Neuronal stem cell (in vitro differentiated cells): Measurements from ENCODE around the gene SDF2L1.
A peak's percentile ranks its signal among the peaks of the same experiment; 100 is the strongest.

Experiments
- DNase-seq: peaks from one replicate; pipeline ENCODE4 v3.0.0-alpha.2; 2013; ENCODE audit warnings: low spot score
- H2AFZ ChIP-seq: one replicate; pipeline ENCODE4 v1.6.1; 2013; ENCODE audit warnings: mild to moderate bottlenecking, low read length, inconsistent platforms
- H2AK5ac ChIP-seq: 2 replicates; pipeline ENCODE4 v1.6.1; 2013; ENCODE audit warnings: low read depth, mild to moderate bottlenecking, inconsistent platforms, low read length, moderate library complexity, mixed read lengths
- H2BK120ac ChIP-seq: 2 replicates; pipeline ENCODE4 v1.6.1; 2013; ENCODE audit warnings: low read depth, mild to moderate bottlenecking, inconsistent platforms, low read length, moderate library complexity, mixed read lengths
- H2BK12ac ChIP-seq: one replicate; pipeline ENCODE4 v1.6.1; 2013; ENCODE audit warnings: low read length, inconsistent platforms
- H2BK15ac ChIP-seq: 2 replicates; pipeline ENCODE4 v1.6.1; 2013; ENCODE audit warnings: mild to moderate bottlenecking, low read length, inconsistent platforms, mixed read lengths
- H2BK5ac ChIP-seq: one replicate; pipeline ENCODE4 v1.6.1; 2013; ENCODE audit warnings: inconsistent platforms, mild to moderate bottlenecking, low read length, moderate library complexity
- H3K14ac ChIP-seq: one replicate; pipeline ENCODE4 v1.6.1; 2013; ENCODE audit warnings: low read length, inconsistent platforms
- H3K18ac ChIP-seq: 2 replicates; pipeline ENCODE4 v1.6.1; 2013; ENCODE audit warnings: low read length, inconsistent platforms
- H3K23ac ChIP-seq: 2 replicates; pipeline ENCODE4 v1.6.1; 2013; ENCODE audit warnings: low read depth, mild to moderate bottlenecking, mixed read lengths, low read length, inconsistent platforms; ENCODE audit not compliant: poor library complexity
- H3K27ac ChIP-seq: replicated peaks from 3 replicates; pipeline ENCODE4 v1.5.1; 2013; ENCODE audit warnings: low read length, inconsistent platforms
- H3K27me3 ChIP-seq, 3 experiments: 2 replicates each; pipeline ENCODE4 v1.6.1; 2013; ENCODE audit warnings: low read length in 3 of 3, mild to moderate bottlenecking in 2 of 3, inconsistent platforms in 1 of 3, low read depth in 1 of 3, mixed read lengths in 1 of 3, moderate library complexity in 1 of 3; ENCODE audit not compliant: control insufficient read depth in 3 of 3, insufficient read depth in 3 of 3
- H3K36me3 ChIP-seq, 2 donors: replicated peaks in 1 of 2; 2 replicates each; pipeline ENCODE4 v1.6.1; 2013; ENCODE audit warnings: low read length in 2 of 2; ENCODE audit not compliant: control insufficient read depth in 2 of 2, insufficient read depth in 2 of 2
- H3K4ac ChIP-seq: 2 replicates; pipeline ENCODE4 v1.6.1; 2013; ENCODE audit warnings: inconsistent platforms, mild to moderate bottlenecking, low read length, moderate library complexity
- H3K4me1 ChIP-seq, 2 donors: 1 replicate in 1 of 2; 2 replicates in 1 of 2; pipeline ENCODE4 v1.6.1; 2013; ENCODE audit warnings: low read length in 2 of 2, low read depth in 1 of 2; ENCODE audit not compliant: control insufficient read depth in 2 of 2, insufficient read depth in 1 of 2
- H3K4me2 ChIP-seq: one replicate; pipeline ENCODE4 v1.6.1; 2013; ENCODE audit warnings: mild to moderate bottlenecking, low read length, inconsistent platforms; ENCODE audit not compliant: insufficient read depth, poor library complexity, severe bottlenecking
- H3K4me3 ChIP-seq, 2 donors: 2 replicates each; pipeline ENCODE4 v1.5.1; 2013; ENCODE audit warnings: low read length in 2 of 2, mild to moderate bottlenecking in 2 of 2, inconsistent platforms in 1 of 2, moderate library complexity in 1 of 2
- H3K79me1 ChIP-seq: one replicate; pipeline ENCODE4 v1.6.1; 2013; ENCODE audit warnings: low read depth, mild to moderate bottlenecking, inconsistent platforms, low read length, moderate library complexity
- H3K9ac ChIP-seq: one replicate; pipeline ENCODE4 v1.6.1; 2013; ENCODE audit warnings: mild to moderate bottlenecking, low read depth, low read length, inconsistent platforms; ENCODE audit not compliant: poor library complexity
- H3K9me3 ChIP-seq, 2 donors: replicated peaks in 1 of 2; 2 replicates each; pipeline versions ENCODE3 to v1.6.1; 2013; ENCODE audit warnings: low read length in 2 of 2, mild to moderate bottlenecking in 2 of 2, inconsistent platforms in 1 of 2, low read depth in 1 of 2, mixed read lengths in 1 of 2, moderate library complexity in 1 of 2; ENCODE audit not compliant: control insufficient read depth in 2 of 2, insufficient read depth in 1 of 2
- H4K8ac ChIP-seq: one replicate; pipeline ENCODE4 v1.6.1; 2013; ENCODE audit warnings: low read depth, mild to moderate bottlenecking, inconsistent platforms, low read length, moderate library complexity
- H4K91ac ChIP-seq: one replicate; pipeline ENCODE4 v1.6.1; 2013; ENCODE audit warnings: low read length, low read depth, mild to moderate bottlenecking, inconsistent platforms; ENCODE audit not compliant: poor library complexity
- WGBS, 2 donors: extraction: QIAGEN DNeasy Blood & Tissue Kit; methylation state at CpG; one replicate each; pipeline ENCODE4 v1.1.7; 2013; ENCODE audit warnings: missing lambda C conversion rate in 2 of 2, mixed read lengths in 1 of 2; ENCODE audit not compliant: insufficient read length in 2 of 2, insufficient replicate concordance in 1 of 2; ENCODE audit errors: extremely low coverage in 2 of 2; 5-methylcytosine and 5-hydroxymethylcytosine counted together

SDF2L1 gene

DNA sequence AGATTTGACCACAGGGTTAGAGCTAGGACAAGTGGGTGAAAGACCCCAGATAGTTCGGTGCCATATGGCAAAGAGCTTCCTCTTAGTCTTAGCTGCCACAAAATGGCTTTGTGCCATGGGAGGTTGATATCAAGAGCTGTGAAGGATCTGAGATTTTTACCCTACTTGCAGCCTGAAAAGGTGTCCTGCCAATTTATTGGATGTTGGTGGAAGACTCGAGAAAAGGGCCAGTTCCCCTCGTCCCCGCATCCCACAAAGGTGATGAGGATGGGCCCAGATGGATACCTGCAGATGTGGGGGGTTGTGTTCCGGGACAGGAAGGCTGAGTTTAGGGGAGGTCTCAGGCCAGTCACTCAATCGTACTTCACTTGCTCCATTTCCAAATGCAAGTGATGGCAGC, 39.5 kb upstream of the SDF2L1 start:
- Histone ChIP-seq H3K9me3 (no peaks in the 10 kb centered on the region), H3K27me3 (no peaks in the 10 kb centered on the region)

DNA sequence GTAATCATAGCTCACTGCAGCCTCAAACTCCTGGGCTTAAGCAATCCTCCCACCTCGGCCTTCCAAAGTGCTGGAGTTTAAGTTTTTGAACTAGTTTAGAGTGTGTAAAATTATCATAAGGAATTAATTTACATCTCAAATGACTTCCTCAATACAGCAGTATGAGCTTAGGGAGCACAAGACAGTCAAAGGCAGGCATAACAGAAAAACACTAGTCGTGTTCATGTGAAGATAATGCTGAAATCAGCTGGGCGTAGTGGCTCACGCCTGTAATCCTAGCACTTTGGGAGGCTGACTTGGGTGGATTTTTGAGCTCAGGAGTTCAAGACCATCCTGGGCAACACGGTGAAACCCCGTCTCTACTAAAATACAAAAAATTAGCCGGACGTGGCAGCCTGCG, 38.1 kb upstream of the SDF2L1 start:
- Histone ChIP-seq H3K27me3 (no peaks in the 10 kb centered on the region), H3K36me3 (peaks cover 3 to 43% of the 10 kb centered on the region in 2 donors), H3K4me3 (no peak overlapping the region), H2AK5ac (no peak overlapping the region), H2BK12ac (no peak overlapping the region), H4K8ac (no peak overlapping the region), H2BK5ac (no peak overlapping the region), H3K4me2 (no peak overlapping the region), H3K9me3 (no peaks in the 10 kb centered on the region), H2BK120ac (no peak overlapping the region), H3K18ac (no peak overlapping the region), H3K9ac (no peak overlapping the region), H4K91ac (no peak overlapping the region), H3K4ac (no peak overlapping the region), H3K23ac (no peak overlapping the region), H3K79me1 (peaks cover 21% of the 10 kb centered on the region), H3K27ac (no peak overlapping the region), H3K4me1 (no peaks in the 10 kb centered on the region), H3K14ac (no peak overlapping the region), H2BK15ac (no peak overlapping the region), H2AFZ (no peak overlapping the region)
- no CpG with 5 or more reads among the region's 9 CpGs for WGBS, 2 donors
- DNase-seq = no peak

More for the DNA sequence above, 39.5 kb upstream of the SDF2L1 start:
- Histone ChIP-seq H3K36me3 (peaks cover 3 to 46% of the 10 kb centered on the region in 2 donors), H2BK12ac (no peak overlapping the region), H3K4me1 (no peaks in the 10 kb centered on the region), H2BK5ac (no peak overlapping the region), H4K8ac (no peak overlapping the region), H2AFZ (no peak overlapping the region), H3K4me2 (no peak overlapping the region), H3K18ac (no peak overlapping the region), H3K14ac (no peak overlapping the region), H3K9ac (no peak overlapping the region), H3K4me3 (peak overlapping the region in 1 of 2 donors; percentile 58), H2BK120ac (no peak overlapping the region), H3K27ac (no peak overlapping the region), H3K23ac (peak overlapping the region; percentile 90), H3K4ac (no peak overlapping the region), H2BK15ac (no peak overlapping the region), H4K91ac (no peak overlapping the region), H3K79me1 (peaks cover 21% of the 10 kb centered on the region), H2AK5ac (no peak overlapping the region)
- DNase-seq = no peak
- no CpG with 5 or more reads among the region's 6 CpGs for WGBS, 2 donors

GRCh38 chr22:21605887-21606564, 36.1 kb upstream of the SDF2L1 start:
- Histone ChIP-seq H3K23ac (no peak overlapping the region), H2BK12ac (no peak overlapping the region), H3K4me1 (no peaks in the 10 kb centered on the region), H3K27me3 (no peaks in the 10 kb centered on the region), H2BK120ac (no peak overlapping the region), H2AK5ac (no peak overlapping the region), H3K9ac (no peak overlapping the region), H2BK5ac (no peak overlapping the region), H3K18ac (no peak overlapping the region), H3K27ac (no peak overlapping the region), H2BK15ac (no peak overlapping the region), H3K4ac (no peak overlapping the region), H3K79me1 (peaks cover 18% of the 10 kb centered on the region), H4K91ac (no peak overlapping the region), H3K14ac (no peak overlapping the region), H3K36me3 (peaks cover 2 to 54% of the 10 kb centered on the region in 2 donors), H4K8ac (no peak overlapping the region), H2AFZ (no peak overlapping the region), H3K9me3 (no peaks in the 10 kb centered on the region), H3K4me3 (no peak overlapping the region), H3K4me2 (no peak overlapping the region)
- no CpG with 5 or more reads among the region's 7 CpGs for WGBS, 2 donors
- no peak for DNase-seq

DNA sequence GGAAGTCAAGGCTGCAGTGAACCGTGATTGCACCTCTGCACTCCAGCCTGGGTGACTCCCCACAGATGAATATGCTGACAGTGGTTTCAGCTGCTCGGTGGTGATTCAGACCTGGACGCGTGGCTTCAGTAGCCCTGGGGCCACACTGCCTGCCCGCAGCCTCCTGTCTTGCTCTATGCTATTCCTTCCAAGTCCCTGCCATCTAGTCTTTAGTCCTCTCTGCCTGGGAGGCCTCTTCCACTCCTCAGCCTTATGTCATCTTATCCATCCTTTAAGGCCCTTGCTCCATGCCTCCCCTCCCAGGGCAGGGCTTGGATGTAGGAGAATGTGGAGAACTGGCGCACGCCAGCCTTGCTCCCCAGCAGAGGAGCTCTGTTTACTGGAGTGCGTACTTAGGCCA, 35.3 kb upstream of the SDF2L1 start:
- H4K91ac ChIP-seq = no peak overlapping the region
- DNase-seq = no peak
- H3K4ac ChIP-seq = no peak overlapping the region
- no peak overlapping the region for H3K18ac ChIP-seq
- no peak overlapping the region for H2BK120ac ChIP-seq
- H3K23ac ChIP-seq = peak overlapping the region; percentile 17
- no peak overlapping the region for H2AFZ ChIP-seq
- peaks cover 18% of the 10 kb centered on the region for H3K79me1 ChIP-seq
- H2BK12ac ChIP-seq = no peak overlapping the region
- no CpG with 5 or more reads among the region's 8 CpGs for WGBS, 2 donors
- no peak overlapping the region for H2BK5ac ChIP-seq
- H4K8ac ChIP-seq = no peak overlapping the region
- no peak overlapping the region for H2BK15ac ChIP-seq
- H3K14ac ChIP-seq = no peak overlapping the region
- peaks cover 7 to 62% of the 10 kb centered on the region in 2 donors for H3K36me3 ChIP-seq
- H3K27me3 ChIP-seq = no peaks in the 10 kb centered on the region
- H2AK5ac ChIP-seq = no peak overlapping the region
- no peak overlapping the region for H3K27ac ChIP-seq
- H3K4me3 ChIP-seq = no peak overlapping the region
- no peaks in the 10 kb centered on the region for H3K9me3 ChIP-seq
- no peak overlapping the region for H3K4me2 ChIP-seq
- H3K9ac ChIP-seq = no peak overlapping the region
- H3K4me1 ChIP-seq = no peaks in the 10 kb centered on the region
